Tibial nerve (tissue), 4 donors: ENCODE measurements around the gene GRIK4. TPM values are rescaled to one million over a fixed set of nuclear protein-coding genes. Genes with fewer than 3 reads are reported as not detected.
"Not testable (repeated sequence)": the region's sequence is repeated elsewhere in the genome, so short reads cannot be mapped to it uniquely, and the experiment has no call there.

Experiments used
- DNase-seq, 2 donors: peaks; one replicate each; pipeline ENCODE4 v3.0.0-alpha.2; 2019; ENCODE audit warnings: low spot score in 2 of 2
- H3K27ac ChIP-seq, 4 donors: fragments of 200-600 bp; sonication (generic) in 3 of 4; one replicate each; pipeline ENCODE4 v1.5.1; 2017 to 2019; ENCODE audit warnings: mild to moderate bottlenecking in 1 of 4
- H3K27me3 ChIP-seq, 2 donors: fragments of 200-600 bp; sonication (generic) in 1 of 2; one replicate each; pipeline versions ENCODE4 v1.5.1 to v1.6.0; 2017 to 2019
- H3K36me3 ChIP-seq, 3 donors: fragments of 200-600 bp; sonication (generic); one replicate each; pipeline ENCODE4 v1.5.1; 2018 to 2019
- H3K4me1 ChIP-seq, 4 donors: fragments of 200-600 bp; sonication (generic) in 3 of 4; one replicate each; pipeline ENCODE4 v1.5.1; 2017 to 2019
- H3K4me3 ChIP-seq, 4 donors: fragments of 200-600 bp; sonication (generic) in 3 of 4; one replicate each; pipeline ENCODE4 v1.5.1; 2017 to 2019; ENCODE audit warnings: mild to moderate bottlenecking in 1 of 4, moderate library complexity in 1 of 4
- H3K9me3 ChIP-seq, 4 donors: fragments of 200-600 bp; sonication (generic) in 3 of 4; one replicate each; pipeline ENCODE4 v1.5.1; 2017 to 2019
- CTCF ChIP-seq, 5 experiments: fragments of 200-600 bp in 3 of 5; fragments of 450-650 bp in 2 of 5; sonication (generic) in 3 of 5; IDR thresholded peaks; one replicate each; pipeline ENCODE4 v1.5.1; 2016 to 2019; ENCODE audit warnings: antibody characterized with exemption in 5 of 5, mild to moderate bottlenecking in 3 of 5, moderate library complexity in 2 of 5
- EP300 ChIP-seq, 2 donors: sonication (generic); formaldehyde crosslinking; IDR thresholded peaks; one replicate each; pipeline ENCODE4 v1.6.1; 2017; ENCODE audit warnings: antibody characterized with exemption in 2 of 2, mild to moderate bottlenecking in 1 of 2
- POLR2A ChIP-seq, 2 donors: fragments of 450-650 bp; IDR thresholded peaks; one replicate each; pipeline ENCODE4 v1.6.1; 2017; ENCODE audit warnings: antibody characterized with exemption in 2 of 2, mild to moderate bottlenecking in 2 of 2, moderate library complexity in 2 of 2
- WGBS, 2 donors: methylation state at CpG; one replicate each; pipeline ENCODE4 v1.1.5; 2018; 5-methylcytosine and 5-hydroxymethylcytosine counted together
- total RNA-seq, 4 donors: library from RNA; depleted of rRNA; stranded (reverse); fragments of >200 nt; gene quantifications; one replicate each; pipeline ENCODE4 v1.1.0, GENCODE V29; 2016

GRIK4 gene
- total RNA-seq, 4 donors from 2014 or later, result 0.22 to 0.98 TPM; not detected in 2

DNA sequence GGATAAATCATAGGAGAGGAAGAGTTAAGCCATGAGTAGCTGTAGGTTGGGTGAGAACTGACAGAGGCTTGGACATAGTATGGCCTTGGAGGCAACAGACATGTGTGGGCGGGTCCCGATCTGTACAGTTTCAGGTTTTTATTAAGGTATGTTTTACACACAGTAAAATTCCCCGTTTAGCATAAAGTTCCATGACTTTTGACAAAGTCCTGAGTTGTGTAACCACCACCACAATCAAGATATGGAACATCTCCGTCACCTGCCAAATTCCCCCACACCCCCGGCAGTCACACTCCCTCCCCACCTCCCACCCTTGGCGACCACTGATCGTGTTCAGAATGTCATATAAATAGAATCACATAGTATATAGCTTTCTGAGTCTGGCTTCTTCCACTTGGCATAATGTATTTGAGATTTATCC is 68.1 kb downstream of the GRIK4 start:
- 56 to 59% methylated on average over 7 of the region's 7 CpGs for WGBS, 2 donors
- Histone ChIP-seq H3K9me3 (peaks cover 0 to 15% (median 3%) of the 10 kb centered on the region in 4 donors), H3K4me3 (no peak overlapping the region), H3K36me3 (no peaks in the 10 kb centered on the region), H3K4me1 (no peaks in the 10 kb centered on the region), H3K27me3 (no peaks in the 10 kb centered on the region), H3K27ac (no peak overlapping the region)
- TF ChIP-seq EP300 (IDR thresholded peaks at IDR 0.05), result no peak
- no peak for TF ChIP-seq CTCF (IDR thresholded peaks at IDR 0.05)
- no peak for TF ChIP-seq POLR2A (IDR thresholded peaks at IDR 0.05)
- no peak for DNase-seq

DNA sequence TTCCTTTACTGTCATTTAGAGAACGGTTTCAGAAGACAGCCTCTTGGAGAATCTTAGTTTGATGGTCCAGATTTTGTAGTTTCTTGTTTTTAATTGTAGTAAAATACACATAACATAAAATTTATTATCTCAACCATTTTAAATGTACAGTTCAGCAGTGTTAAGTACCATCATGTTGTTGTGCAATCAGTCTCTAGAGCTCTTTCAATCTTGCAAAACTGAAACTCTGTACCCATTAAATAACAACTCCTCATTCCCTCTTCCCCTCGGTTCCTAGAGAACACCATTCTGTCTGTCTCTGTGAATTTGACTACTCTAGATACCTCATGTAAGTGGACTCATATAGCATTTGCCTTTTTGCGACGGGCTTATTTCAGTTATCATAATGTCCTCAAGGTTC is 69.8 kb downstream of the GRIK4 start:
- Histone ChIP-seq H3K4me1 (no peaks in the 10 kb centered on the region), H3K27ac (no peak overlapping the region), H3K36me3 (no peaks in the 10 kb centered on the region), H3K4me3 (no peak overlapping the region), H3K27me3 (no peaks in the 10 kb centered on the region), H3K9me3 (peaks cover 0 to 15% (median 3%) of the 10 kb centered on the region in 4 donors)
- 70 to 74% methylated on average over 4 of the region's 4 CpGs for WGBS, 2 donors
- TF ChIP-seq CTCF (IDR thresholded peaks at IDR 0.05) (no peak), POLR2A (IDR thresholded peaks at IDR 0.05) (no peak), EP300 (IDR thresholded peaks at IDR 0.05) (no peak)
- DNase-seq, result no peak

DNA sequence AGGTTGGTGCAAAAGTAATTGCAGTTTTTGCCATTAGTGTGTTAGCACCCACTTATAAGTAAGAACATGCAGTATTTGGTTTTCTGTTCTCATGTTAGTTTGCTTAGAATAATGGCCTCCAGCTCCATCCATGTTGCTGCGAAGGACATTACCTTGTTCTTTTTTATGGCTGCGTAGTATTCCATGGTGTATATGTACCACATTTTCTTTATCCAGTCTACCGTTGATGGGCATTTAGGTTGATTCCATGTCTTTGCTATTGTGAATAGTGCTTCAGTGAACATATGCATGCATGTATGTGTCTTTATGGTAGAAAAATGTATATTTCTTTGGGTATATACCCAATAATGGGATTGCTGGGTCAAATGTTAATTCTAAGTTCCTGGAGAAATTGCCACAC is 71.0 kb downstream of the GRIK4 start:
- not testable (repeated sequence) for DNase-seq, H3K27ac ChIP-seq, H3K36me3 ChIP-seq, H3K4me1 ChIP-seq, H3K27me3 ChIP-seq, H3K4me3 ChIP-seq
- peaks cover 0 to 15% (median 3%) of the 10 kb centered on the region in 4 donors for H3K9me3 ChIP-seq
- 98% methylated on average over 3 of the region's 3 CpGs for WGBS, 2 donors

GRCh38 chr11:120586072-120586471 is 74.5 kb downstream of the GRIK4 start:
- TF ChIP-seq EP300 (IDR thresholded peaks at IDR 0.05) (no peak), CTCF (IDR thresholded peaks at IDR 0.05) (no peak), POLR2A (IDR thresholded peaks at IDR 0.05) (no peak)
- Histone ChIP-seq H3K27ac (no peak overlapping the region), H3K9me3 (peaks cover 0 to 15% (median 3%) of the 10 kb centered on the region in 4 donors), H3K27me3 (no peaks in the 10 kb centered on the region), H3K4me1 (no peaks in the 10 kb centered on the region), H3K36me3 (no peaks in the 10 kb centered on the region), H3K4me3 (no peak overlapping the region)
- 58 to 65% methylated on average over 3 of the region's 3 CpGs for WGBS, 2 donors
- DNase-seq, result no peak

DNA sequence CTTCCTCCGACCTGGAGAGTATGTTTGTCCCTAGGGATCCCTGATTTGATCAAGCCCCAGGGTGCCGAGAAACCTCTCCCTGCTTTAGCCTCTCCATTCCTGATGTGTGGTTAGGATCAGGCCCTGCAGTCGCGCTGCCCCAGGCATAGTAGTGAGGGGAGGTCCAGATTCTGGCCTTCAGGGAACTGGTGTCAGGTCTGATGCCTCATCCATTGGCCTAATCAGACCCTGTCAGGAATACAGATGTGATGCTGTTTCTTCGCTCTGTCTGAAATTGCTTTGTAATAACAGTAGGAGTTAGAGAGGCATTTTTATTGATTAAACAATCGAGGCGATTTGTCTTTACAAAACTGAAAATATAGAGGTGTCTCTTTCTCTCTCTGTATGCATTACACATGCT is 75.2 kb downstream of the GRIK4 start:
- Histone ChIP-seq H3K27me3 (no peaks in the 10 kb centered on the region), H3K36me3 (no peaks in the 10 kb centered on the region), H3K4me1 (no peaks in the 10 kb centered on the region), H3K4me3 (no peak overlapping the region), H3K9me3 (peaks cover 0 to 15% (median 3%) of the 10 kb centered on the region in 4 donors), H3K27ac (no peak overlapping the region)
- WGBS, 2 donors, result 83 to 88% methylated on average over 7 of the region's 7 CpGs
- no peak for TF ChIP-seq CTCF (IDR thresholded peaks at IDR 0.05)
- TF ChIP-seq EP300 (IDR thresholded peaks at IDR 0.05), result no peak
- no peak for DNase-seq

- no peaks in the 10 kb centered on the region for H3K27me3 ChIP-seq
- no peak for DNase-seq
- WGBS, 2 donors, result 79 to 91% methylated on average over 4 of the region's 4 CpGs
- peaks cover 0 to 15% (median 3%) of the 10 kb centered on the region in 4 donors for H3K9me3 ChIP-seq
- no peaks in the 10 kb centered on the region for H3K4me1 ChIP-seq
- H3K27ac ChIP-seq, result no peak overlapping the region
- no peak overlapping the region for H3K4me3 ChIP-seq
- no peaks in the 10 kb centered on the region for H3K36me3 ChIP-seq
- TF ChIP-seq POLR2A (IDR thresholded peaks at IDR 0.05), result no peak
- no peak for TF ChIP-seq EP300 (IDR thresholded peaks at IDR 0.05)
- no peak for TF ChIP-seq CTCF (IDR thresholded peaks at IDR 0.05)
Measured at GRCh38 chr11:120587299-120587698, 75.8 kb downstream of the GRIK4 start.
